GM12874 (cell line): Measurements from ENCODE around the gene DNM1.

Experiments
- TF ChIP-seq, protein P1 (sequence below): IDR thresholded peaks from 2 replicates; pipeline ENCODE4 v1.5.1; 2011; ENCODE audit warnings: low read depth, mild to moderate bottlenecking, control low read depth, low read length, moderate library complexity; ENCODE audit not compliant: insufficient read depth

The DNM1 gene

GRCh38 chr9:128208946-128209669, 5.9 kb downstream of the DNM1 start:
- TF ChIP-seq, protein P1, sequence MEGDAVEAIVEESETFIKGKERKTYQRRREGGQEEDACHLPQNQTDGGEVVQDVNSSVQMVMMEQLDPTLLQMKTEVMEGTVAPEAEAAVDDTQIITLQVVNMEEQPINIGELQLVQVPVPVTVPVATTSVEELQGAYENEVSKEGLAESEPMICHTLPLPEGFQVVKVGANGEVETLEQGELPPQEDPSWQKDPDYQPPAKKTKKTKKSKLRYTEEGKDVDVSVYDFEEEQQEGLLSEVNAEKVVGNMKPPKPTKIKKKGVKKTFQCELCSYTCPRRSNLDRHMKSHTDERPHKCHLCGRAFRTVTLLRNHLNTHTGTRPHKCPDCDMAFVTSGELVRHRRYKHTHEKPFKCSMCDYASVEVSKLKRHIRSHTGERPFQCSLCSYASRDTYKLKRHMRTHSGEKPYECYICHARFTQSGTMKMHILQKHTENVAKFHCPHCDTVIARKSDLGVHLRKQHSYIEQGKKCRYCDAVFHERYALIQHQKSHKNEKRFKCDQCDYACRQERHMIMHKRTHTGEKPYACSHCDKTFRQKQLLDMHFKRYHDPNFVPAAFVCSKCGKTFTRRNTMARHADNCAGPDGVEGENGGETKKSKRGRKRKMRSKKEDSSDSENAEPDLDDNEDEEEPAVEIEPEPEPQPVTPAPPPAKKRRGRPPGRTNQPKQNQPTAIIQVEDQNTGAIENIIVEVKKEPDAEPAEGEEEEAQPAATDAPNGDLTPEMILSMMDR, result no peak

GRCh38 chr9:128211186-128211980, 8.2 kb downstream of the DNM1 start:
- TF ChIP-seq, protein P1, result no peak

GRCh38 chr9:128211981-128212281, 8.8 kb downstream of the DNM1 start:
- TF ChIP-seq, protein P1, result no peak

- TF ChIP-seq, protein P1, result no peak
Measured at GRCh38 chr9:128213746-128214497, 10.7 kb downstream of the DNM1 start.

- TF ChIP-seq, protein P1, result no peak
Measured at GRCh38 chr9:128214571-128215490, 11.7 kb downstream of the DNM1 start.

DNA sequence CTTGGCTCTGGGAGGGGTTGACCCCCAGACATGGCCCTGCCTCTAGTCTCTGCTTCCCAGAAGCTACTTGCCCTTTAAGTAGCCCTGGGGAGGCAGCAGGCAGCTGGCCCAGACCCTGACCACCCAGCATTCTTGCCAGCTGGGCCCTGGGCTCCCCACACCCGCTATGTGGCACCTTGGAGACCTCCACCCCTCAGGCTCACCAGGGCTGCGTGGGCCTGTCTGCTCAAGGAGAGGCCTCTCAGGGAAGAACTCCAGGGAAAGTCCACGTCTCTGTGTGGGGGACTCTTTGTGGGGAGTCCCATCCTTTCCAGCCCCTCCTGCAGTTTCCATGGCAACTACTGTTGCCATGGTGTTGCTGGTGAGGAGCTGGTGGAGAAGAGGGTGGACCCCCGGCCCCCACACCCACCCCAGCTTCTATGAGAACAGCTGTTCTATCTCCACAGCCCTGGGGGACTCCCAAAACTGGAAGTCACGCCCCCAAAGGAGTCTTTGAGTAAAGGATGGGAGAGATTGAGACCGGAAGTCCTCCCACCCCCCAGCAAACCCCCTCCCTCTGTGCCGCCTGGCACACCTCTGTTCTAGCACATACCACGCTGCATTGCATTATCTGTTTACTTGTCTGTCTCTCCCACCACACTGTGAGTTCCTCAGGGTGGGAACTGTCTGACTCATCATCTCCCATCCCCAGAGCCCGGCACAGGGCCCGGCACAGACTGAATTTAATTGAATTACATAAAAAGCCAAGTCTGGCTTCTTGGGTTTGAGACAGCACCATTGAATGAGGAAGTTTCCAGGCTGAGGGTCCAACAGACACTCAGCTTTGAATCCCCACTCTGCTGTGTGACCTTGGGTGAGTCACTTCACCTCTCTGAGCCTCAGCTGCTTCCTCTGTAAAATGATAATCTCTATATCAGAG, 12.6 kb downstream of the DNM1 start:
- TF ChIP-seq, protein P1, result no peak
